HTERT RPE-1 (cell line): ENCODE measurements around the gene CEP131.
"Not testable (repeated sequence)": the region's sequence is repeated elsewhere in the genome, so short reads cannot be mapped to it uniquely, and the experiment has no call there.

ENCODE experiments used
- in situ Hi-C: fragments of 300-500 bp; cut with MboI; formaldehyde crosslinking; loops from 4 replicates; pipeline ENCODE4 v1.14.3; 2020; ENCODE audit warnings: low sequenced_read_pairs

CEP131 gene

DNA sequence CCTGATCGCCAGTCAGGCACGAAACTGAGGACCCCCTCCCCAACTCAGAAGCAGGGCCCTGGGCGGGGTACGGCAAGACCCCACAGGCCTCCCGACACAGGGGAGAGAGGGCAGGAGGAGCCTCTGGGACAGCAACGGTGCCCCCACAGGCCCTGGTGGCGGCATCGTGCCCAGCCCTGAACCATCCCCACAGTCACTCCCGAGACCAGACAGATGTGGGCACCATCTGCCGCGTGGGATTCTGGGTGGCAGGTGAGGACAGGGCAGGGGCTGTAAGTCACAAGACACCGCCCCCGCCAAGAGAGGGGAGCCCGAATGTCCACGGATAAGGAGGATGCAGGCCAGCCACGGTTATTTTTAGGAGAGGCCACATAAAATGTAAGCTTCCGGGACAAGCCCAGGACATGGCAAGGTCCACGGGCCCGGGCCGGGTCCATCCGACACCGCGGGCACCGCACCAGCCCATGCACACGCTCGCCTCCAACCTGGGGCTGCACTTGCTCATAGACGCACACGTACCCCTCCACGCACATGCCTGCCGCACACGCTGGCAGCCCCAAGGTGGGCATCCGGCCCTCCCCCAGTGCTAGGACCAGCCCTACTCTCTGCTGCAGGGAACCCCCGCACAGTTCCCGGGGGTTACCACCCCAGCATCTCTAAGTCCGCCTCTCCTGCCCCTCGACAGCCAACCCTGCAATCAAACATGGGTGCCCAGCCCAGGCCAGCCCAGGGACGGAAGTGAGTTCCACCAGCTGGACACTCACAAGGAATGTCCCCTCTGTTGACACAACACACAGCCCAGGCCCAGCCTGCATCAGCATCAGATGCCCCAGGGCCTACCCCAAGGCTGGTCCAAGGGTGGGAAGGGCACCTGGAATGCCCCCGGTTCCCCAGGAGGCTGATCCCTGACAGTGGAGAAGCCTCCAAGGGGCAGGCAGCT lies 65.6 kb downstream of the CEP131 start:
- in situ Hi-C loops = no loop called here

DNA sequence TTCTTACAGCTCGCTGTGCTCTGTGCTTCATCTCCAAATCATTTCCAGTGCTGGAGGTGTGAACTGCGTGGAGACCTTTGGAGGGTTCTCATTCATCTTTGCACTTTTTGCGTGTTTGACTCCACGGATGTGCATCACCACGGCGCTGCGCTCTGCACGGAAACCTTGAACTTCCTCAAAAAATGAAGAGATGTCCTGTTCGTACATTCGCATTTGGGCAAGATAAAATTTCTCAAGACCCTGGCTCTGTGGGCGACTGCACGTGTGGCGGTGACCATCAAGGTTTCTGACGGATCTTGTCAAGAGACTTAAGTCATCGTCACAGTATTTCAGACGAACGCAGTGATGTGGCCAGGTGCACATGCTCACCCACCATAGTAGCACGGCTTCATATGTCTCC lies 67.8 kb downstream of the CEP131 start:
- in situ Hi-C loops = no loop called here

DNA sequence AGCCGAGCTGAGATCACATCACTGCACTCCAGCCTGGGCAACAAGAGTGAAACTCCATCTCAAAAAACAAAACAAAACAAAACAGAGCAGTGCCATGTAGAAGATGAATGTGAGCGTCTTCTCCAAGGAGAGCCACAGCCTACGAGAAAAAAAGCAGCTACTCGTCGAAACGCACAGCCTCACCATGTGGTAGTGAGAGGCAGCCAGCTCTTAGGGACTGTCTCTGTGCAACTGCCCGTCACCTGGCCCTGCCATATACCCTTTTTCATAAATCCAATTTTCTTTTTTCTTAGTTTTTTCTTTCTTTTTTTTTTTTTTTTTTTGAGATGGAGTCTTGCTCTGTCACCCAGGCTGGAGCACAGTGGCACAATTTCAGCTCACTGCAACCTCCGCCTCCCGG lies 68.7 kb downstream of the CEP131 start:
- in situ Hi-C loops = not testable (repeated sequence)

DNA sequence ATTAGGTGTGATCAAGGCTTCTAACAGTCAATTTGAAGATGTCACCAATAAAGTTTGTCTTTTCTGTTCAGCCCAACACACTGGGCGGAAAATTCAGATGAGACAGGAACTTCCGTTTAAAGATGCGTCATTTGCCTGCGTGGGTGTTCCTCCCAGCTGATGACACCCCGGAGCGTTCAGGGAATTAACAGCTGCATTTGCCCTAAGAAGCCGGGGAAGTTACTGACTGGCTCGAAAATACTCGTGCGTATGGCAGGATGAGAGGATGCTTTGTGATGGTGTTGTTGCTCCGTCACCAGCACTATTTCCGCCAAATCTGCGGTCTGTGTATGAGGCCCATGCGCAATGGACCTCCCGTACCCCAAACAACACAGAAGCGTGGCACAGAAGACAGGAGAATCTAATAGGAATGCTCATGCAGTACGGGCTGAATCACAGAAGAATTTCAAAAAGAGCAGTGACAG lies 69.4 kb downstream of the CEP131 start:
- in situ Hi-C loops = no loop called here

DNA sequence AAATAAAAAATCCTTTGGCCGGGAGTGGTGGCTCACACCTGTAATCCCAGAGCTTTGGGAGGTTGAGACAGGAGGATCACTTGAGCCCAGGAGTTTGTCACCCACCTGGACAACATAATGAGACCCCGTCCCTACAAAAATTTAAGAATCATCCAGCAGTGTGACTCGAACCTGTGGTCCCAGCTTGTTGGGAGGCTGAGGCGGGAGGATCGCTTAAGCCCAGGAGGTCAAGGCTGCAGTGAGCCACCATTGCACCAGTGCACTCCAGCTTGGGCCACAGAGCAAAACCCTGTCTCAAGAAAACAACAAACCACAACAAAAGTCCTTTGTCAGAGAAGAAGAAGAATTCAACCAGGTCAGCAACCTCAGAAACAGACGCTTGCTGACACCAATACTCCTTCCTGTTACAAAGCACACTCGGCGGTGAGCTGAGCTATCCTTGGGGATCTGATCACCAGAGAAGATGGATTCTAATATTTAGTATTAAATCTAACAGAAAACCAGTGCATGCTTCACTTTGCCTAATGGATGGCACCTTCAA lies 70.4 kb downstream of the CEP131 start:
- in situ Hi-C loops = no loop called here

DNA sequence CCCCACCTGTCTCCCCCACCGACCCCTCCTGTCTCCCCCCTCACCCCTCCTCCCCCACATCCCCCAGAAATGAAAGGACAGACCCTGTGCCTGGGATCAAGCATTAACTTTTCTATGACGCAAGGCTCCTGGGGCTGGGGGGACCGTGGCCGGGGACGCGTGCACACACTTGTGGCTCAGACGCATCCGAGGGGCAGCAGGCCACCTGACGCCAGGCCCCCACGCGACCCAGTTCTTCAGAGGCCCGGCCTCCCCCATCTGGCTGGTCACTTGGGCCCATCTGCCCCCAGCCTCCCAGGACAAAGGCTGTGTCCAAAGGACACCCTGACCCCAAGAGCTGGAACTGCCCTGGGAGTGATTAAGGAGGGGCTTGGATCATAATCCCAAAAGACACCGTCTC lies 71.5 kb downstream of the CEP131 start:
- in situ Hi-C loops = no loop called here

DNA sequence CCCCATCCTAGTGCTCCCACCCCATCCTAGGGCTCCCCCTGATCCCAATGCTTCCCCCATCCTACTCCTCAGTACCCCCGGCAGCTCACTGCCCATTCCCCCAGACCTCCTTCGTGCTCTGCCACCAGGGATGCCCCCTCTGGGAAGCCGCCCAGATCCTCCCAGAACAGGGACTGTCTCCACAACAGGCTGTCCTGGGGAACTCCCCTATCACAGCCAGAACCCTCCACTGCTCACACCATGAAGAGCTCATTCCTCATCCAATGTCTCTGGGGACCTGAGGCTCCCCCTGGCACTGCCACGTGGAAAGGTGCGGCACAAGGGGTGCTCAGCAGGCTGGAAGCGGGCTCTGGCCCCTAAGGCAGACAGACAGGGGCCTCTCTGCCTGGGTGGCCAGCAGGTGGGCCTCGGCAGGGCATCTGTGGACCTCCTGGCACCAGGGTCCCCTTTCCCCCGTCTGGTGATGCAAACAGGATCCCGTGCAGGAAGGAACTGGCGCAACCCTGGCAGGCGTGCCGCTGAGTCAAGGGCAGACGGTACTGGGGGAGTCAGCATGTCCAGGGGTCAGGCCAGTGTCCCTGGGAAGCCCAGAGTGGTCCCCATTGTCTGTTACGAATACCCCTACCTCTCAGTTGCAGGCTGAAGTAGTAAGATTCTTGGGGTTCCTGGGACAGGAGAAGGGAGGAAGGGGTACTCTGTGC lies 72.2 kb downstream of the CEP131 start:
- in situ Hi-C loops = no loop called here

DNA sequence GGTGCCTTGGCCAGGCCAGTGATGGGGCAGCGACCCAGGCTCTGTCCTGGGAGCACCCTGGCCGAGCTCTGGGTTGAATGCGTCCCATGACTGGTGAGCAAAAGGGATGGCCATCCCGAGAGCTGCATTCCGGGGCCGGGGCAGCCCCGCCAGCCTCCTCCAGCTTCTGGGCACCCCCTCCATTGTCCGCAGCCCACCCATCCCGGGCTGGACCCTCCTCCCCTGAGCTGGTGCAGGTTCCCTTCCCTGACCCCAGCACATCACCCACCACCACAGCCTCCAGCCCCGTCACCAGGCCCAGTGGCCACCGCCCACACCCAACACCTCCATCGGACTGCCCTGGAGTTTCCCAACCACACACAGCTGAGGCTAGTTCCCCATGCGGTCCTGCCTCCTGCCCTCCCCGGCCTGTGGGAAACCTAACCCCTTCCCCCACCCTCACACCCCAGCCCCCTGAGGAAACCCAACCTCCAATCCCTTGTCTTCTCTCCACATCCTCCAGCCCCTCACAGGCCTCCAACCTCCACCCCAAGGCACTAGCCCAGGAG lies 73.7 kb downstream of the CEP131 start:
- in situ Hi-C loops = no loop called here

DNA sequence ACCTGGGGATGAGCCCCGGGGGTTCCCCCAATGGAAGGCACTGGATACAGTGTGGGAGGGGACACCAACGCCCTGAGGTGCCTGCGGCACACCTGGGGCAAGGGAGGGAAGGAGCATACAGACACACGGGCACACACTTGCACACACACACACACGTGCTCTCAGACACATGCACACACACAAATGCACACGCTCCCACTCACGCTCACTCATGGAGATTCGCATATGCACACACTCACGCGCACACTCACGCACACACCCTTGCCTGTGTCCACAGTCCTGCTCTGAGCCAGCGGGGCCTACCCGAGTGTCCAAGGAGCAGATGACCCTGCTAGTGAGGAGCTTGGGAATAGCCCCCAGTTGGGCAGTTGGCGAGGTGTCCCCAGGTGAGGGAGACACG lies 74.2 kb downstream of the CEP131 start:
- in situ Hi-C loops = no loop called here

DNA sequence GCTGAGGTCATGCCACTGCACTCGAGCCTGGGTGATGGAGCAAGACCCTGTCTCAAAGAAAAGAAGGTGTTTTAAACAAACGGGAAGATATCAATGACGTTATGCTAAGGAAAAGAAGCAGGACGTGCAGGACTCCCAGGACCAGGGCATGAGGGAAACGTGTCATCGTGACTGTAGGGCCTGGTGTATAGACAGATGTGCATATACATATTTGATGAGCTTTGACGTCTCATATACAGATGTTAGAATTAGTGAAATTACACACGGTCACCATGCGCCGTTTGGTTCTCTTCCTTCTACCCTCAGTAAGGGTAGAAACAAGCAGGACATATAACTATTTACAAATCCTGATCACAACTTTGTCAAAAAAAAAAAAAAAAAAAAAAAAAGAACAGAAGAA lies 75.1 kb downstream of the CEP131 start:
- in situ Hi-C loops = no loop called here

DNA sequence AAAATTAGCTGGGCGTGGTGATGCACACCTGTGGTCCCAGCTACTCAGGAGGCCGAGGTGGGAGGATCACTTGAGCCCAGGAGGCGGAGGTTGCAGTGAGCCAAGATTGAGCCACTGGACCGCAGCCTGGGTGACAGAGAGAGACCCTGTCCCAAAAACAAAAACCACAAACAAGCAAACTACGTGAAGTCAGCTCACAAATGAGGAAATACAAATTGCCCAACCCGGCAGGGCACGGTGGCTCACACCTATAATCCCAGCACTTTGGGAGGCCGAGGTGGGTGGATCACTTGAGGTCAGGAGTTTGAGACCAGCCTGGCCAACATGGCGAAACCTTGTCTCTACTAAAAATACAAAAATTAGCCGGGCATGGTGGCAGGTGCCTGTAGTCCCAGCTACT lies 76.6 kb downstream of the CEP131 start:
- in situ Hi-C loops = not testable (repeated sequence)

DNA sequence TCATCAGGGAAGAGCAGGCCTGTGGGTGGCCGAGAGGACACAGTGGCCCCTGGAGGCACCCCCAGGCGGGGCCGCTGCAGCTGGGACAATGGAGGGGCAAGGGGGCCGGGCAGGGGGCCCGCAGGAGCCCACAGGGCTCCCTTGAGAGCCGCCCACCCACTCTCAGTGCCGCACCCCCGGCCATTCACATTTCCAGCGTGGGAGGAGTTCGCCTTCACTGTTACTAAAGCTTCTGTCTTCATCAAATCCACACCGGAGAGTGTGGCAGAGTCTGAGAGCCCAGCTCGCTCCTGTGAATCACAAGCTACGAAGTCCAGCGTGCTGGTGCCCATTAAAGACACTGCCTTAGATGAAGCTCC lies 78.4 kb downstream of the CEP131 start:
- in situ Hi-C loops = no loop called here

DNA sequence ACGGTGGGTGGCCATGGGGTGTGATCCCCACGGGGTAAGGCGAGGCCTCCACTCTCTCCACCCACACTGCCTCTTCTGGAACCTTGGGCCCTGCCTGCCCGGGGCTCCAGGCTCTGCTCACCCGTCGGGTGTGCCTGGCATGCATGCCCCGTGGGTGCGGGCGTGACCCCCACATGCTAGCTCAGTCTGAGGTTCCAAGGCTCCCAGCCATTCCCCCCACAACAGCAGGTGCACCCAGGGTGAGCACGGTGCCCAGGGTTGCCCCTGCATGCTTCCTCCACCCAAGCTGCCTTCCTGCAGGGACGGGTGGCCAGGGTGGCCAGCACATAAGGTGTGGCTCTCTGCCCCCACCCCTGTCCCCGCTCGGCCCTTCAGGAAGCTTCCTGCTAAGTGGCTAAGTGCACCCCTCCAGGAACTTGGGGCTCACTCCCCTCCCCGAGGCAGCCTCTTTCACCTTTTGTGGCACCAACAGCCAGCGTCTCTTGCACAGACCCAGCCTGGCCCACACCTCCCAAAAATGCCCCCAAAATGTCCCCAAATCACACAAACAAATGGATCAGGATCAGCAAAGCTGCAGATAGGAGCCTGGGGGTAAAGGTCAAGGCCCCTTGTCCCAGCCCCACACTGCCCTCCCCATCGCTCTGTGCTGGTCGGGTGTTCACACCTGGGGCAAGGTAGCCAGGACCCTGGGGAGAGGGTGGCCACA lies 78.9 kb downstream of the CEP131 start:
- in situ Hi-C loops = no loop called here

DNA sequence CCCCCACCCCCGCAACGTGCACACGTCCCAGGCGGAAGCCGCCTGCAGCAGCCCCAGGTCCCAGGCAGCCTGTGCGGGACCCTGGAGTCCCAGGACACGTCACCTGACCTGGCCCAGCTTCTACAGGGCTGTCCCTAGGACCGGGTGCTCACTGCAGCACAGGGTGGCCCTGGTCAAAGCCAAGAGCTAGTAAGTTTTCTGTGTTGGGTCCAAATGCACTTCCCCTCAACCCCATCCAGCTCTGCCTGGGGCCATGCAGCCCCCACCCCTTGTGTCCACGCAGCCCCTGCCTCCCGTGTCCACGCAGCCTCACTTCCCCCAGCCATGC lies 79.6 kb downstream of the CEP131 start:
- in situ Hi-C loops = no loop called here

DNA sequence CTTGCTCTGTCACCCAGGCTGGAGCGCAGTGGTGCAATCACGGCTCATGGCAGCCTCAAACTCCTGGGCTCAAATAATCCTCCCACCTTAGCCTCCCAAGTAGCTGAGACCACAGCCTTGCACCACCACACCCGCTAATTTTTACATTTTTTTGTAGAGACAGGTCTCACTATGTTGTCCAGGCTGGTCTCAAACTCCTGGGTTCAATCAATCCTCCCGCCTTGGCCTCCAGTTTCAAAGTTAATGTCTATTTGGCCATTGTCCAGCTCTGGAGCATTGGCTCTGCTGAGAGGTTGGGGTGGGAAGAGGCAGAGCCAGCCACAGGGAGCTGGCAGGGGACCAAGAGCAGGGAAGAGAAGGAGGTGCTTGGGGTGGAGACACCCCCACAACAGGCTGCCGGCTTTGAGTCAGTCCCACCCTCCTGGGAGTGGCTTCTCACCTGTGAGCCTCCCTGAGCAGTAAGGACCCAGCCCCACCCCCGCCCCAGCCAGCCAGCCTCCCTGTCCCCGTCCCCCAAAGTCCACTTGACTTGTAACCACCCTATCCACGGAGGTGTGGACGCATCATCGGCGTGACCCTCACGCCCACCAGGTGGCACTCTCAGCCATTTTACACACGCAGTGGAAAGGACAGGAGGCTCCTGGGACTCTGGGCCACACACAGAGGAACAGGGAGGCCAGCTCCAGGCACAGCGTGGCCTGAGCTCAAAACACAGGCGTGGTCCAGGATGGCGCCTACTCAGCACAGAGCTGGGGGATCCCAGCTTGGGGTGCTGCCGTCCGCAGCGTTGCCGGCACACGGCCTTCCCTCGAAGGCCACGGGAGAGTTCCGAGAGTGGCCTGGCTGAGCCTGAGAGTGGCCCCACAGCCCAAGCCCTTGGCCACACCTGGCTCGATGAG lies 80.2 kb downstream of the CEP131 start:
- in situ Hi-C loops = no loop called here

DNA sequence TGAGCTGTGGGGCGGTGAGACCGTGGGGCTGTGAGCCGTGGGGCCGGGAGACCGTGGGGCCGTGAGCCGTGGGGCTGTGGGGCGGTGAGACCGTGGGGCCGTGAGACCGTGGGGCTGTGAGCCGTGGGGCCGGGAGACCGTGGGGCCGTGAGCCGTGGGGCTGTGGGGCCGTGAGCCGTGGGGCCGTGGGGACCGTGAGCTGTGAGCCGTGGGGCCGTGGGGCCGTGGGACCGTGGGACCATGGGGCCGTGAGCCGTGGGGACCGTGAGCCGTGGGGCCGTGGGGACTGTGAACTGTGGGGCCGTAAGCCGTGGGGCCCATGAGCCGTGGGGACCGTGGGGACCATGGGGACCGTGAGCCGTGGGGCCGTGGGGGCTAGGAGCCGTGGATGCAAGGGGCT lies 82.1 kb downstream of the CEP131 start:
- in situ Hi-C loops = no loop called here

DNA sequence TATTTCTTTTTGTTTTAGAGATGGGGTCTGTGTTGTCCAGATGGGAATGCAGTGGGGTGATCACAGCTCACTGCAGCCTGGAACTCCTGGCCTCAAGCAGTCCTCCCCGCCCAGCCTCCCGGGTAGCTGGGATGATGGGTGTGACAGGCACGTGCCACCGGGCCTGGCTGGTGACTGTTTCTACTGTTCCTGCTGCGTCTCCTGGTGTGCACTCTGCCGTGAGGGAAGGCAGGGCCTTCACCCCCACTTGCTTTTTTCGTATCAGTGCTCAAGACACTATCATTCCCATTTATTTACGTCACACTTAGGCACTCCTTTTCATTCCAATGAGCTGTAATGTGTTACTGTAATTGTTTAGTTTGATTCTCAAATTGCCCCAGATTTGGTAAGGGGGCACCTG lies 82.7 kb downstream of the CEP131 start:
- in situ Hi-C loops = no loop called here
